ENCODE results near the gene GPC3. TPM values are rescaled to one million over a fixed set of nuclear protein-coding genes. Genes with fewer than 3 reads are reported as not detected.
"Not testable (repeated sequence)": the region's sequence is repeated elsewhere in the genome, so short reads cannot be mapped to it uniquely, and the experiment has no call there.

Gene GPC3
- total RNA-seq, 1 donor from 2014 or later: 1,039 TPM

- TF ChIP-seq CTCF (IDR thresholded peaks at IDR 0.05) (no peak), EZH2 (IDR thresholded peaks at IDR 0.05) (no peak), EZH2phosphoT487 (IDR thresholded peaks at IDR 0.05) (no peak)
- Histone ChIP-seq H3K27ac (peak overlapping the region; percentile 59), H3K4me1 (peaks cover 10% of the 10 kb centered on the region), H3K4me3 (no peak overlapping the region), H2AFZ (replicated peaks) (no peak overlapping the region), H3K27me3 (no peaks in the 10 kb centered on the region), H3K9ac (no peak overlapping the region), H3K79me2 (ENCODE audit: low read depth) (peaks cover 20% of the 10 kb centered on the region), H3F3A (ENCODE audit: low read depth) (peaks cover 13% of the 10 kb centered on the region), H3K36me3 (no peaks in the 10 kb centered on the region), H3K9me3 (ENCODE audit: low read depth) (no peaks in the 10 kb centered on the region), H4K20me1 (ENCODE audit: low read depth) (peaks cover 19% of the 10 kb centered on the region), H3K4me2 (no peak overlapping the region)
- Mint-ChIP-seq H3K9me3 (no peaks in the 10 kb centered on the region), H3K4me3 (no peak overlapping the region), H3K27ac (no peak overlapping the region), H3K27me3 (ENCODE audit: insufficient read depth, low read depth) (no peaks in the 10 kb centered on the region), H3K4me1 (peaks cover 19% of the 10 kb centered on the region), H3K36me3 (no peaks in the 10 kb centered on the region)
- peak; percentile 11 for DNase-seq (ENCODE audit: low spot score)
Measured at GRCh38 chrX:133888984-133889383, 96.4 kb downstream of the GPC3 start.

- Histone ChIP-seq H4K20me1 (ENCODE audit: low read depth) (peaks cover 18% of the 10 kb centered on the region), H3F3A (ENCODE audit: low read depth) (peaks cover 19% of the 10 kb centered on the region), H3K79me2 (ENCODE audit: low read depth) (peaks cover 26% of the 10 kb centered on the region)
- not testable (repeated sequence) for H2AFZ ChIP-seq (replicated peaks); H3K27ac Mint-ChIP-seq; H3K9me3 Mint-ChIP-seq; H3K9ac ChIP-seq; DNase-seq (ENCODE audit: low spot score); H3K27me3 Mint-ChIP-seq (ENCODE audit: insufficient read depth, low read depth); H3K4me1 ChIP-seq; H3K4me3 ChIP-seq; H3K27me3 ChIP-seq; H3K36me3 Mint-ChIP-seq; H3K4me3 Mint-ChIP-seq; H3K4me2 ChIP-seq; H3K36me3 ChIP-seq; H3K9me3 ChIP-seq (ENCODE audit: low read depth); H3K27ac ChIP-seq
- H3K4me1 Mint-ChIP-seq: peaks cover 19% of the 10 kb centered on the region
Measured at GRCh38 chrX:133888084-133888483, 97.3 kb downstream of the GPC3 start.

GRCh38 chrX:133884430-133885394 lies 100.7 kb downstream of the GPC3 start:
- TF ChIP-seq EZH2 (IDR thresholded peaks at IDR 0.05): no peak
- TF ChIP-seq CTCF (IDR thresholded peaks at IDR 0.05): no peak
- TF ChIP-seq EZH2phosphoT487 (IDR thresholded peaks at IDR 0.05): no peak
- Mint-ChIP-seq H3K9me3 (no peaks in the 10 kb centered on the region), H3K4me1 (peaks cover 38% of the 10 kb centered on the region)

GRCh38 chrX:133881893-133882292 lies 103.5 kb downstream of the GPC3 start:
- peaks cover 65% of the 10 kb centered on the region for H3K79me2 ChIP-seq (ENCODE audit: low read depth)
- TF ChIP-seq EZH2phosphoT487 (IDR thresholded peaks at IDR 0.05) (no peak), CTCF (IDR thresholded peaks at IDR 0.05) (no peak), EZH2 (IDR thresholded peaks at IDR 0.05) (no peak)
- no peaks in the 10 kb centered on the region for H3K9me3 ChIP-seq (ENCODE audit: low read depth)
- peak; percentile 32 for DNase-seq (ENCODE audit: low spot score)
- H3K27ac ChIP-seq: peak overlapping the region; percentile 30
- peak overlapping the region; percentile 35 for H3K4me2 ChIP-seq
- Mint-ChIP-seq H3K4me1 (peaks cover 30% of the 10 kb centered on the region), H3K27me3 (ENCODE audit: insufficient read depth, low read depth) (no peaks in the 10 kb centered on the region), H3K9me3 (no peaks in the 10 kb centered on the region), H3K36me3 (no peaks in the 10 kb centered on the region), H3K27ac (peak overlapping the region; percentile 0), H3K4me3 (no peak overlapping the region)
- H3K36me3 ChIP-seq: peaks cover 3% of the 10 kb centered on the region
- no peak overlapping the region for H2AFZ ChIP-seq (replicated peaks)
- peaks cover 26% of the 10 kb centered on the region for H3K4me1 ChIP-seq
- no peaks in the 10 kb centered on the region for H3K27me3 ChIP-seq
- H3K9ac ChIP-seq: no peak overlapping the region
- peaks cover 29% of the 10 kb centered on the region for H4K20me1 ChIP-seq (ENCODE audit: low read depth)
- H3K4me3 ChIP-seq: no peak overlapping the region
- H3F3A ChIP-seq (ENCODE audit: low read depth): peaks cover 20% of the 10 kb centered on the region

More at GRCh38 chrX:133884430-133885394, 100.7 kb downstream of the GPC3 start:
- peaks cover 26% of the 10 kb centered on the region for H3K4me1 ChIP-seq
- H4K20me1 ChIP-seq (ENCODE audit: low read depth): peaks cover 32% of the 10 kb centered on the region
- no peak overlapping the region for H3K27ac ChIP-seq
- H3K4me2 ChIP-seq: no peak overlapping the region
- Mint-ChIP-seq H3K4me3 (no peak overlapping the region), H3K36me3 (no peaks in the 10 kb centered on the region), H3K27me3 (ENCODE audit: insufficient read depth, low read depth) (no peaks in the 10 kb centered on the region), H3K27ac (no peak overlapping the region)
- H3K9ac ChIP-seq: no peak overlapping the region
- DNase-seq (ENCODE audit: low spot score): no peak
- peaks cover 22% of the 10 kb centered on the region for H3F3A ChIP-seq (ENCODE audit: low read depth)
- no peak overlapping the region for H2AFZ ChIP-seq (replicated peaks)
- no peak overlapping the region for H3K4me3 ChIP-seq
- H3K27me3 ChIP-seq: no peaks in the 10 kb centered on the region
- H3K9me3 ChIP-seq (ENCODE audit: low read depth): no peaks in the 10 kb centered on the region
- peaks cover 47% of the 10 kb centered on the region for H3K79me2 ChIP-seq (ENCODE audit: low read depth)
- H3K36me3 ChIP-seq: no peaks in the 10 kb centered on the region
